Occipital lobe (tissue), 2 donors: ENCODE data around the gene TNFRSF8. TPM values are rescaled to one million over a fixed set of nuclear protein-coding genes. Genes with fewer than 3 reads are reported as not detected.

Source experiments
- DNase-seq: peaks from one replicate; lab custom pipeline; 2025; lab: John Stamatoyannopoulos, UW
- total RNA-seq: library from RNA; depleted of rRNA; stranded (reverse); fragments of >200 nt; gene quantifications from one replicate; pipeline ENCODE4 v1.2.3, GENCODE V29; 2014

TNFRSF8 gene
- total RNA-seq, 1 donor from 2014 or later = not detected

DNA sequence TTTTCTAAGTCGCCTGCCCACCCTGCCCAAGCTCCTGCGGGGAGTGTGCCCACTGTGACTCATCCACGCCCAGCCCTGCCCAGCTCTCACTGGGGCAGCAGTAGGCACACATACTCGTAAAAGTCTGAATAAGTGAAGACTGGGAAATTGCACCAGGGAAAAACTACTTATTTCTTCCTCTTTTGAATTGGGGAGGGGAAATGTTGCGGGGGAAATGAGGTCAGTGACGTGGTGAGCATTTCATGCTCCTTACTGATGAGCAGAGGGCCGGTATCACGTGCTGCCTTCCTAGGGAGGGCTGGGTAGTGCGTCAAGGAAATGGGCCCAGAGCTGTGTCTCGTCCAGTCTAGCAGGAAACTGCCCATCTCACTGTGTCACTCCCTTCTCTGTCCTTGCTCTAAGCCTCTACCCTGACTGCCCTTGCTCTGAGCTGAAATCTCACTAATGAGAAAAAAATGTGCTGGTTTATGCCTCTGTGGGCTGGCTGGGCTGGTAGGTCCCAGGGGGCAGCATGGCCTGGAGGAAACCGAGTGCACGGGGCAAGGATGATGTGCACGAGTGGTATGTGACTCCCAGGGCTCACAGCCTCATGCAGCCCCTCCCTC lies 90.2 kb downstream of the TNFRSF8 start:
- DNase-seq = no peak

DNA sequence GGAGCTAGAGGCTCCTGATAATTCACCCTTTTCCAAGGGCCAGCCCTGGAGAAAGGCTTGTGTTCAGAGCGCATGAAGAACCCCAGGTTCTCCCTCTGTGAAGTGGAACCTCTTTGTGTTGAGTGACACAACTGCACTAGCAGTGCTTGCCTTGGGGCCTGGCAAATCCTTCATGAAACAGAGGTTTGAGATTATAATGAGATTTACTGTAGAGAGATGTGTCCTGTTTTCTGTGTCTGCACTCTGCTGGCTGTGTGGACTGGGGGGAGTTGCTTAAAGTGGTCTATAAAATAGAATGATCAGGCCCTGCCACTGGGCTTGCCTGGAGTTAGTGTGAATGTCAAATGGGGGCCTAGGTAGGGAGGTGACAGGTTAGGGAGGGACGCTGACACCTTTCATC lies 92.2 kb downstream of the TNFRSF8 start:
- no peak for DNase-seq

DNA sequence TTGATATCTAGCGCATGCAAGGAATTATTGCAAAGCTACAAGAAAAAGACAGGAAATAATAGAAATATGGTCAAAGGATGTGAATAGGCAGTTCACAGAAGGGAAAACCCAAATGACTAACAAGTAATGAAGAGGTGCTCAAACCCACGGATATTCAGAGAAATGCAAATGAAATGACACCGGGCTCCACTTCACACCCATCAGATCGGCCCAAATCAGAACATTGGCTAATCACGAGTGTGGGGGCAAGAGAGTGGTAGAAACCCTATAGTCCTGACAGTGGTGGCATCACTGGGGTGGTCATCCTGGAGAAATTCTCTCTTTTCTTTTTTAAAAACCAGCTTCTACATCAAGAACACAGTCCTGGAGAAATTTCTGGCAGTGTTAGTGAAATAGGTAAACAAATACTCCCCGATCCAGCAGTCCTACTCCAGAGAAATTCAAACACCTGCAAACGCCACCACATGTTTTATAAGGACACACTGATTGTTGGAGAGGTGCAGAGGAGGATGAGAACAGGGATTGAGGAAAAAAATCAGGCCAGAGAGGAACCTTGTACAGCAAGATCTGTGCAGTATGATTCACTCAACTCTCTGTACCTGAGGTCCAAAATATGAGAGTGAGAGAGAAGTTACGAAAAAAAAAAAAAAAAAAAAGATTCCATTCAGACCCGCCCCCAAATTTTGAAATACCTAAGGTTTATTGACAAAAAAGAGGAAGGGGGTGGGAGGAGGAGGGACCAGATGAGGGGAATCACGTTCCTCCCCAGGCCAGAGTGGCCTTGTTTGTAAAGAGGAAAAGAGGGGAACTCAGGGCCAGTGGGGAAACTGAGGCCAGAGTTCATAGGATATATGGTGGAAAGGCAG lies 94.5 kb downstream of the TNFRSF8 start:
- no peak for DNase-seq

DNA sequence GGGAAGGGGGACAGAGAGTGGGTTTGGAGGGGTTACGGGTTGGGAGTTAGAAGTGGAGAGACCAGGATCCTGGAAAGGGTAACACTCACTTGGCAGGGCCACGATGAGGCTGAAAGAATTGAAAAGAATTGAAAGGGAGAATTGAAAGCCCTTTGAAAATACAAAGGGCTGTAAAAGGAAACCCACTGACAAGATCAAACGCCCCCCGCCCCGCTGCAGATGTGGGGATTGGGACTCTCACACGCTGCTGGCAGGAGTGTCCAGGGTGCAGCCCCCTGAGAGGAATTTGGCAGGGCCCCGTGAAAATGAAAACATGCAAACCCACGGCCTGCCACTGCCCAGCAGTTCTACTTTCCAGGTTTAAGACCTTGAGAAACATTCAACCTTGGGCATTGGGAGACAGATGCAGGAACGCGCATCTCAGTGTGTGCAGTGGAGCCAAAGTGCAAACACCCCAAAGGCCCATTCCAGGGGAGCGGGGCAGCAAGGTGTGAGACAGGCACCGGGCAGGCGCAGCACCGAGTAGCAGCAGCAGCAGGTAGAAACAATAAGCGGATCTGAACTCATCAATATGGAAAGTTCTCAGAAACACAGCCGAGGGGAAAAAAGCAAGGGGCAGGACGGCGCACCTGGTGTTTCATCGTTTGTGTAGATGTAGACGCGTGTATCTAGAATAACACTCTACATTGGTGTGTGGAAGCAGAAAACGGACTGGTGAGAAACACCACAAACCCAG lies 95.4 kb downstream of the TNFRSF8 start:
- no peak for DNase-seq

GRCh38 chr1:12159816-12160215 lies 96.7 kb downstream of the TNFRSF8 start:
- no peak for DNase-seq

- no peak for DNase-seq
These were observed 98.2 kb downstream of the TNFRSF8 start for GRCh38 chr1:12161324-12161661.

- DNase-seq = peak; percentile 33
These were observed 98.8 kb downstream of the TNFRSF8 start for GRCh38 chr1:12161662-12162458.

GRCh38 chr1:12162459-12163137 lies 99.5 kb downstream of the TNFRSF8 start:
- DNase-seq = no peak

- no peak for DNase-seq
These were observed 100.1 kb downstream of the TNFRSF8 start for GRCh38 chr1:12163210-12163609.

DNA sequence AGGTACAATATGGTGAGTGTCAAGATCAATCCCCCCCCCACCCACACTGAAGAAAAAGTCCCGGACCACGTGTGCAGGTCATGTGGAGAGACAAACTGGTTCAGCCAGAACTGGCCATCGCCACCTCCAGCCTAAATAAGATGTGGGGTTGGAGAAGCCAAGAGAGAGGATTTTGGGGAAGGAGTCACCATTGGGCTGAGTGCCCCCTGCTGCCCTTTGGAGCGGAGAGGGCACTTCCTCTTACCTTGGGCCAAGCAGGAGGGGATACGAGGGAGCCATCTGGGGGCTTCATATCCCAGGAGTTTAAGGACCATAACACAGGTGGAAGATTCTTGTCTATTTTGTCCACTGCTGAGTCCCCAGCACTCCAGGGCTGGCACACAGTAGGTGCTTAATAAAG lies 101.1 kb downstream of the TNFRSF8 start:
- no peak for DNase-seq

- no peak for DNase-seq
These were observed 102.2 kb downstream of the TNFRSF8 start for GRCh38 chr1:12165342-12165741.

DNA sequence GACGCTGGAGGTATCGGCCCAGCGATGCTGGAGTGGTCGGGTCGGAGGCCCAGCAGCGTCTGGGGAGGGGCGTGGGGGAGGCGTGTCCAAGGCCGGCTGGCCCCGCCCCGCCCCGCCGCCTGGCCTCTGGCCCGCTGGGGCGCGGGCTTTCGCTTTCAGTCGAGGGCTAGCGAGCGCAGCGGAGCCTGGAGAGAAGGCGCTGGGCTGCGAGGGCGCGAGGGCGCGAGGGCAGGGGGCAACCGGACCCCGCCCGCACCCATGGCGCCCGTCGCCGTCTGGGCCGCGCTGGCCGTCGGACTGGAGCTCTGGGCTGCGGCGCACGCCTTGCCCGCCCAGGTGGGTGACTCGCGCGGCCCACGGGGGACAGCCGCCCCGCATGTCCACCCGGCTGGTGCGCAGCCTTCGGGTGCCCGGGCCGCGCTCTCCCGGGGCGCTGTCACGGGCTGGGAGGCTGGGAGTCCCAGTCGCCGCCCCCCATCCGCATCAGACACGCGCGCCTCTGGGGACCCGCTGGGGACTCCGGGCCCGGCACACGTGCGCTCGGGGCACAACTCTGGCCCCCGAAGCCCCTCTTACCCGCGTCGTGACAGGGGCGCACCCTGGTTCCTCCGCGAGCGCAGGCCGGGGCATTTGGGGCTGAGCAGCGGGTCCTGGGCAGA lies 103.9 kb downstream of the TNFRSF8 start, which contains the start of gene TNFRSF1B:
TNFRSF1B (plus strand) TSS at position 158 of the 659 bp plus-strand sequence; CDS start at position 259, 101 bp downstream.
- no peak for DNase-seq

GRCh38 chr1:12167493-12168429 lies 104.7 kb downstream of the TNFRSF8 start:
- DNase-seq = no peak

GRCh38 chr1:12168451-12169160 lies 105.5 kb downstream of the TNFRSF8 start:
- DNase-seq = no peak

DNA sequence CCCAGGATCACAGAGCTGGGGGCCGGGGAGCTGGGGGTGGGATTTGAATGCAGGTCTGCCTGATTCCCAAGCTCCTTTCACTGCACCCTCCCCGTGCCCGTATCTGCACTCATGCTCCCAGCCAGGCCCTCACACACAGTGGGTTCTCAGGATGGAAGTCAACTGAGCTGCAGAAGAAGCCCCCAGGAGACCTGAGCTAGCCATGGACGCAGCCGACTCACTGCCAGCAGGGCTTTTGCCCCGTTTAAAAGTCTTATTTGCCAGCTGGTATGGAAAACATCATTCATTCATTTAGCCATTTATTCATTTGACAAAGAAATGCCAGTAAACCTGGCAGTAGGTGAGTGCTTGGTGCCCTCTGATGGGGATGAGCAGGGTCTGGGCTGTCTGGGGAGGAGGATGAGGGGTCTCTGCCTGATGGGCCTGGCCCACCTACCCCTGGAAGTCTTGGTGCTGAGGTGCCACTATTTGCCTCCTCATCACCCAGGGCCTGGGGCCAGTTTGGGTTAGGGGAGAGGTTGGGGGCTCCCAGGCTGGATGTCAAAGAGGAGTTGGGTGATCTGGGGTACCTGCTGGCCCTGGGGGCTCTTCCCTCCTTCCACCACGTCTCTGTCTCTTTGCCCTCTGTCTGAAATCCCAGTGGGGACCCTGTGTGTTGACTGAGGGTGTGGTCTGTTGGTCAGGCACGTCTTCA lies 106.5 kb downstream of the TNFRSF8 start:
- DNase-seq = no peak

DNA sequence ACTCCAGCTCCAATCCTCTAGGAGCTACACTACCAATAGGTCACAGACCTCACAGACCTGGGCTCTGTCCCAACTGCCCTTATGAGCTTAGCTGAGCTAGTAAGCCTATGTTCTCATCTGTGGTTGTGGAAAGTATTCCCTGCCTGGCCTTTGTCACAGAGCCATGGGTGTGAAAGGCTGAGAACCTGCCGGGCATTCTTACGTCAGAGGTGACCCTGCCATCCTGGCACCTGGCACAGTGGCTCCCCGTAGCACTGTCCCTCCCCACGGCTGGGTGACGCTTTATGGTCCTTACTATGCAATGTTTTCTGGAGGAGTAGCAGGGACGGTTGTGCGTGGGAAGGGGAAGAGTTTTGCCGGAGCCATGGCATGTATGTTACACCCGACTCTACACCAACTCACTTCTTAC lies 107.2 kb downstream of the TNFRSF8 start:
- no peak for DNase-seq

DNA sequence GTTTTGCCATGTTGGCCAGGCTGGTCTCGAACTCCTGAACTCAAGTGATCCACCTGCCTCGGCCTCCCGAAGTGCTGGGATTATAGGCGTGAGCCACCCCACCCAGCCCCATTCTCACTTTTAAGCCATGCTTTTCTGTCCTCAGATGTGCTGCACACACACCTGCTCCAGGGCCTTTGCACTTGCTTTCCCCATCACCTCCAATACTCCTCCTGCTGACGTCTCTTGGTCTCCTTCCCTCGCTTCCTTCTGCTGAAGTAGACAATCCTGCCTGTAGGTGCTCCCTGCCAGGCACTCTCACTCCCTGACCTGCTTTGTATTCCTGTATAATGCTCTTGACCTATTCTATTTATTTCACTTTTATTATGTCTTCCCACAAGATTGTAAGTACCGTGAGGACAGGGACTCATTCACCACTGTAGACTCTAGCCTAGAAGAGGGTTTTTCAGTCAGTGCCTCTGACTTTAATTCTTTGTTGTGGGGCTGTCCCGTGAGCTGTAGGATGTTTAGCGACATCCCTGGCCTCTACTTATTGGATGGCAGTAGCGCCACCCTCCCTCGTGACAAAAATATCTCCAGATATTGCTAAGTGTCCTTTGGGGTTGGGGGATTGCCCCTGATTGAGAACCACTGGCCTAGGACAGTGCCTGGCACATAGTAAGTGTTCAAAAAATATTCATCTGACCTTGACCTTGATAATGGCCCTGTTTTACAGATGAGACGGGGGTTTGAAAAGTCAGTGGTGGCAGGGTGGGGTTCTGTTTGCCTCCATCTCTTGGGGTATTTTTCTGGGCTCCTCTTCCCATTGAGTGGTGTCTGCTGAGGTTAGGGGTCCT lies 108.3 kb downstream of the TNFRSF8 start:
- DNase-seq = no peak
